CD14-positive monocyte (primary cell): ENCODE measurements around the gene C6orf47. TPM values are rescaled to one million over a fixed set of nuclear protein-coding genes. Genes with fewer than 3 reads are reported as not detected.
A peak's percentile ranks its signal among the peaks of the same experiment; 100 is the strongest.

Experiments used
- DNase-seq, 3 donors: peaks; one replicate each; pipeline ENCODE4 v3.0.0-alpha.2; 2011 to 2022
- H2AFZ ChIP-seq: 2 replicates; pipeline ENCODE4 v1.6.0; 2012; ENCODE audit warnings: mild to moderate bottlenecking, low read depth, low read length, inconsistent platforms; ENCODE audit not compliant: insufficient read depth, poor library complexity, severe bottlenecking
- H3K27ac ChIP-seq, 2 donors: 1 replicate in 1 of 2; 2 replicates in 1 of 2; pipeline ENCODE4 v1.5.1; 2012 to 2013; ENCODE audit warnings: low read length in 2 of 2, control low read depth in 1 of 2, inconsistent platforms in 1 of 2, low read depth in 1 of 2, mild to moderate bottlenecking in 1 of 2
- H3K27me3 ChIP-seq, 2 donors: one replicate each; pipeline versions ENCODE4 v1.6.0 to v1.6.1; 2011 to 2013; ENCODE audit warnings: low read length in 2 of 2; ENCODE audit not compliant: control insufficient read depth in 2 of 2, insufficient read depth in 2 of 2
- H3K36me3 ChIP-seq, 2 donors: replicated peaks in 1 of 2; 1 replicate in 1 of 2; 2 replicates in 1 of 2; pipeline versions ENCODE4 v1.5.1 to v1.6.1; 2012 to 2013; ENCODE audit warnings: low read length in 2 of 2, control low read depth in 1 of 2, inconsistent platforms in 1 of 2, mild to moderate bottlenecking in 1 of 2; ENCODE audit not compliant: insufficient read depth in 2 of 2, control insufficient read depth in 1 of 2
- H3K4me1 ChIP-seq, 2 donors: 1 replicate in 1 of 2; 2 replicates in 1 of 2; pipeline versions ENCODE4 v1.5.1 to v1.6.1; 2012 to 2013; ENCODE audit warnings: low read length in 2 of 2, control low read depth in 1 of 2, inconsistent platforms in 1 of 2, mild to moderate bottlenecking in 1 of 2, moderate library complexity in 1 of 2; ENCODE audit not compliant: insufficient read depth in 2 of 2, control insufficient read depth in 1 of 2
- H3K4me2 ChIP-seq: replicated peaks from 2 replicates; pipeline ENCODE3; 2012; ENCODE audit warnings: low read length, moderate library complexity, mild to moderate bottlenecking; ENCODE audit not compliant: poor library complexity, severe bottlenecking; ENCODE audit errors: extremely low read depth
- H3K4me3 ChIP-seq, 3 experiments: fragments of 200-600 bp in 1 of 3; sonication (generic) in 1 of 3; replicated peaks in 1 of 3; 1 replicate in 2 of 3; 2 replicates in 1 of 3; pipeline ENCODE4 v1.5.1; 2011 to 2013; ENCODE audit warnings: low read length in 3 of 3, mild to moderate bottlenecking in 3 of 3, control low read depth in 2 of 3, low read depth in 2 of 3, inconsistent platforms in 1 of 3, moderate library complexity in 1 of 3
- H3K79me2 ChIP-seq: 2 replicates; pipeline ENCODE4 v1.6.0; 2012; ENCODE audit warnings: mild to moderate bottlenecking, control low read depth, inconsistent platforms, low read length, moderate library complexity; ENCODE audit not compliant: insufficient read depth
- H3K9ac ChIP-seq: 2 replicates; pipeline ENCODE4 v1.6.0; 2017; ENCODE audit warnings: low read length, mild to moderate bottlenecking; ENCODE audit not compliant: insufficient read depth, poor library complexity, severe bottlenecking
- H3K9me3 ChIP-seq, 2 donors: replicated peaks in 1 of 2; 1 replicate in 1 of 2; 2 replicates in 1 of 2; pipeline versions ENCODE4 v1.5.1 to v1.6.1; 2012 to 2013; ENCODE audit warnings: low read length in 2 of 2, control low read depth in 1 of 2; ENCODE audit not compliant: control insufficient read depth in 1 of 2, insufficient read depth in 1 of 2
- H4K20me1 ChIP-seq: 2 replicates; pipeline ENCODE4 v1.6.0; 2012; ENCODE audit warnings: mild to moderate bottlenecking, low read length, control low read depth, moderate library complexity; ENCODE audit not compliant: insufficient read depth
- H3K27ac Mint-ChIP-seq, 7 donors: one replicate each; pipeline ENCODE4 v1.8.0; 2020; ENCODE audit warnings: mild to moderate bottlenecking in 7 of 7, mixed read lengths in 7 of 7, moderate library complexity in 6 of 7, inconsistent platforms in 2 of 7
- H3K27me3 Mint-ChIP-seq, 3 donors: one replicate each; pipeline ENCODE4 v1.8.0; 2021 to 2022; ENCODE audit warnings: low read depth in 3 of 3, mild to moderate bottlenecking in 3 of 3, mixed read lengths in 3 of 3, moderate library complexity in 3 of 3, inconsistent platforms in 1 of 3
- H3K36me3 Mint-ChIP-seq, 2 donors: one replicate each; pipeline ENCODE4 v1.8.0; 2020; ENCODE audit warnings: mixed read lengths in 2 of 2, inconsistent platforms in 1 of 2, mild to moderate bottlenecking in 1 of 2
- H3K4me1 Mint-ChIP-seq: one replicate; pipeline ENCODE4 v1.8.0; 2020; ENCODE audit warnings: mild to moderate bottlenecking, mixed read lengths
- H3K4me3 Mint-ChIP-seq, 2 donors: one replicate each; pipeline ENCODE4 v1.8.0; 2020; ENCODE audit warnings: mild to moderate bottlenecking in 2 of 2, mixed read lengths in 2 of 2, moderate library complexity in 1 of 2
- H3K9me3 Mint-ChIP-seq, 7 donors: one replicate each; pipeline ENCODE4 v1.8.0; 2020 to 2022; ENCODE audit warnings: mixed read lengths in 7 of 7, mild to moderate bottlenecking in 6 of 7, moderate library complexity in 6 of 7, inconsistent platforms in 2 of 7
- CTCF ChIP-seq: fragments of 200-600 bp; IDR thresholded peaks from one replicate; pipeline ENCODE4 v1.8.0; 2022; ENCODE audit warnings: antibody characterized with exemption, mild to moderate bottlenecking
- WGBS: methylation state at CpG from one replicate; pipeline ENCODE4 v1.1.5; 2013; ENCODE audit warnings: missing lambda C conversion rate; ENCODE audit not compliant: insufficient coverage; 5-methylcytosine and 5-hydroxymethylcytosine counted together
- intact Hi-C, 2 donors: fragments of 100-400 bp; cut with micrococcal nuclease; formaldehyde crosslinking; loops; one replicate each; pipeline versions ENCODE4 v1.15.0 to v1.15.1; 2023
- polyA plus RNA-seq, 3 donors: library from polyadenylated mRNA; depleted of rRNA in 1 of 3; unstranded in 2 of 3; stranded (reverse) in 1 of 3; fragments of 300-500 nt in 2 of 3; fragments of >200 nt in 1 of 3; fragmentation: Illumina TruSeq in 2 of 3; gene quantifications; 1 replicate in 2 of 3; 2 replicates in 1 of 3; pipeline ENCODE4 v1.2.3, GENCODE V29; 2012 to 2021

Gene C6orf47
- polyA plus RNA-seq, 3 donors = 8.0 to 23.4 (median 18.1) TPM

- Histone ChIP-seq H3K79me2 (no peaks in the 10 kb centered on the region), H3K9ac (no peak overlapping the region), H3K4me2 (no peak overlapping the region), H3K4me1 (peaks cover 26 to 34% of the 10 kb centered on the region in 2 donors), H3K36me3 (no peaks in the 10 kb centered on the region), H2AFZ (no peak overlapping the region), H3K4me3 (no peak overlapping the region), H4K20me1 (no peaks in the 10 kb centered on the region), H3K27ac (no peak overlapping the region), H3K9me3 (no peaks in the 10 kb centered on the region), H3K27me3 (no peaks in the 10 kb centered on the region)
- Mint-ChIP-seq H3K9me3 (peaks cover 0 to 2% (median 0%) of the 10 kb centered on the region in 7 donors), H3K27ac (no peak overlapping the region), H3K4me1 (peaks cover 33% of the 10 kb centered on the region), H3K27me3 (peaks cover 0 to 8% (median 0%) of the 10 kb centered on the region in 3 donors), H3K36me3 (no peaks in the 10 kb centered on the region), H3K4me3 (no peak overlapping the region)
- TF ChIP-seq CTCF = no peak
- intact Hi-C loops = no loop called here
- no peak for DNase-seq
- 100% methylated on average over 1 of the region's 3 CpGs for WGBS
These were observed 47.6 kb upstream of the C6orf47 start for GRCh38 chr6:31708224-31708623.

- H3K27ac Mint-ChIP-seq = peak overlapping the region in 2 of 7 donors; percentile 6 to 23
- TF ChIP-seq CTCF = no peak
These were observed 47.1 kb upstream of the C6orf47 start for GRCh38 chr6:31707701-31708100.

More at GRCh38 chr6:31707701-31708100, 47.1 kb upstream of the C6orf47 start:
- H3K36me3 ChIP-seq = no peaks in the 10 kb centered on the region
- H3K4me3 Mint-ChIP-seq = no peak overlapping the region
- no peak for DNase-seq
- intact Hi-C loops = no loop called here
- H3K27me3 ChIP-seq = no peaks in the 10 kb centered on the region
- no peak overlapping the region for H3K4me3 ChIP-seq
- peaks cover 0 to 2% (median 0%) of the 10 kb centered on the region in 7 donors for H3K9me3 Mint-ChIP-seq
- H3K9ac ChIP-seq = no peak overlapping the region
- H3K27ac ChIP-seq = no peak overlapping the region
- no peaks in the 10 kb centered on the region for H4K20me1 ChIP-seq
- H3K27me3 Mint-ChIP-seq = peaks cover 0 to 7% (median under 1%) of the 10 kb centered on the region in 3 donors
- H3K9me3 ChIP-seq = no peaks in the 10 kb centered on the region
- H2AFZ ChIP-seq = no peak overlapping the region
- 92% methylated on average over 8 of the region's 10 CpGs for WGBS
- peaks cover 3% of the 10 kb centered on the region for H3K79me2 ChIP-seq
- peaks cover 0 to under 1% of the 10 kb centered on the region in 2 donors for H3K36me3 Mint-ChIP-seq
- H3K4me1 ChIP-seq = peaks cover 26 to 34% of the 10 kb centered on the region in 2 donors
- peaks cover 34% of the 10 kb centered on the region for H3K4me1 Mint-ChIP-seq
- H3K4me2 ChIP-seq = no peak overlapping the region
